K562 (cell line): ENCODE measurements around the gene STK11. TPM values are rescaled to one million over a fixed set of nuclear protein-coding genes. Genes with fewer than 3 reads are reported as not detected.

ENCODE experiments used
- CHD1 ChIP-seq: fragments of 200-600 bp; sonication (generic); IDR thresholded peaks from one replicate; pipeline ENCODE4 v1.6.1; 2012; ENCODE audit warnings: mild to moderate bottlenecking, moderate library complexity, low read length, inconsistent platforms
- FOS ChIP-seq: IDR thresholded peaks from 3 replicates; pipeline ENCODE4 v1.6.1; 2011; ENCODE audit not compliant: insufficient read length; ENCODE audit errors: extremely low read depth
- MNT ChIP-seq, 2 experiments: fragments of 450-650 bp; conservative IDR thresholded peaks; 2 replicates each; pipeline ENCODE4 v1.6.1; 2017; ENCODE audit warnings: mild to moderate bottlenecking in 2 of 2, moderate library complexity in 2 of 2
- PTBP1 ChIP-seq: fragments of 200-400 bp; formaldehyde crosslinking; IDR thresholded peaks from 2 replicates; pipeline ENCODE4 v1.6.1; 2017; ENCODE audit warnings: low read depth, low read length
- VEZF1 ChIP-seq: fragments of 200-800 bp; sonication (Bioruptor generic); IDR thresholded peaks from 2 replicates; pipeline ENCODE4 v1.6.1; 2017; ENCODE audit warnings: missing genetic modification characterization, missing compliant biosample characterization
- ZBTB9 ChIP-seq: fragments of 450-650 bp; formaldehyde crosslinking; IDR thresholded peaks from 2 replicates; pipeline ENCODE4 v1.4.0; 2020; ENCODE audit warnings: mild to moderate bottlenecking, moderate library complexity
- ZNF133 ChIP-seq: fragments of 250-450 bp; sonication (Bioruptor Pico); IDR thresholded peaks from 2 replicates; pipeline ENCODE4 v1.4.0; 2020; ENCODE audit warnings: mild to moderate bottlenecking
- ZNF3 ChIP-seq: fragments of 250-450 bp; sonication (Bioruptor Pico); IDR thresholded peaks from 2 replicates; pipeline ENCODE4 v1.5.0; 2021; ENCODE audit warnings: mild to moderate bottlenecking, moderate library complexity
- polyA plus RNA-seq, 8 experiments: library from polyadenylated mRNA; depleted of rRNA in 4 of 8; stranded (reverse) in 5 of 8; unstranded in 3 of 8; fragments of >200 nt; fragmentation: Nextera tagmentation in 2 of 8; fragmentation: Illumina TruSeq in 1 of 8; extraction: Ambion mirVana in 2 of 8; extraction: Trizol in 1 of 8; gene quantifications; 2 replicates each; pipeline versions ENCODE4 v1.2.1 to v1.2.3, GENCODE V29; 2011 to 2014; ENCODE audit warnings: inconsistent platforms in 1 of 8, missing spikeins in 1 of 8
- total RNA-seq, 7 experiments: library from RNA; depleted of rRNA in 6 of 7; stranded (reverse); fragments of >200 nt in 6 of 7; fragmentation: Illumina TruSeq in 2 of 7; extraction: Trizol in 2 of 7; gene quantifications; 2 replicates each; pipeline versions ENCODE4 v1.2.1 to v1.2.3, GENCODE V29; 2011 to 2021; ENCODE audit warnings: low replicate concordance in 1 of 7
- TF ChIP-seq, protein P1 (sequence below), 2 experiments: fragments of 450-650 bp; IDR thresholded peaks; 2 replicates each; pipeline ENCODE4 v1.6.1; 2016; ENCODE audit warnings: mild to moderate bottlenecking in 2 of 2, borderline replicate concordance in 1 of 2, low read depth in 1 of 2, moderate library complexity in 1 of 2
- TF ChIP-seq, protein P2 (sequence below): IDR thresholded peaks from 2 replicates; pipeline ENCODE4 v1.6.1; 2011; ENCODE audit warnings: borderline replicate concordance, low read depth, mild to moderate bottlenecking, moderate library complexity, low read length; ENCODE audit not compliant: insufficient read depth, poor library complexity, severe bottlenecking

Gene STK11
- total and polyA plus RNA-seq, 9 of the 15 experiments (the other 6 are each of a cell fraction or from before 2014, with no cell fraction given), result 0.15 to 96.5 (median 31.7) TPM

- TF ChIP-seq, protein P1, sequence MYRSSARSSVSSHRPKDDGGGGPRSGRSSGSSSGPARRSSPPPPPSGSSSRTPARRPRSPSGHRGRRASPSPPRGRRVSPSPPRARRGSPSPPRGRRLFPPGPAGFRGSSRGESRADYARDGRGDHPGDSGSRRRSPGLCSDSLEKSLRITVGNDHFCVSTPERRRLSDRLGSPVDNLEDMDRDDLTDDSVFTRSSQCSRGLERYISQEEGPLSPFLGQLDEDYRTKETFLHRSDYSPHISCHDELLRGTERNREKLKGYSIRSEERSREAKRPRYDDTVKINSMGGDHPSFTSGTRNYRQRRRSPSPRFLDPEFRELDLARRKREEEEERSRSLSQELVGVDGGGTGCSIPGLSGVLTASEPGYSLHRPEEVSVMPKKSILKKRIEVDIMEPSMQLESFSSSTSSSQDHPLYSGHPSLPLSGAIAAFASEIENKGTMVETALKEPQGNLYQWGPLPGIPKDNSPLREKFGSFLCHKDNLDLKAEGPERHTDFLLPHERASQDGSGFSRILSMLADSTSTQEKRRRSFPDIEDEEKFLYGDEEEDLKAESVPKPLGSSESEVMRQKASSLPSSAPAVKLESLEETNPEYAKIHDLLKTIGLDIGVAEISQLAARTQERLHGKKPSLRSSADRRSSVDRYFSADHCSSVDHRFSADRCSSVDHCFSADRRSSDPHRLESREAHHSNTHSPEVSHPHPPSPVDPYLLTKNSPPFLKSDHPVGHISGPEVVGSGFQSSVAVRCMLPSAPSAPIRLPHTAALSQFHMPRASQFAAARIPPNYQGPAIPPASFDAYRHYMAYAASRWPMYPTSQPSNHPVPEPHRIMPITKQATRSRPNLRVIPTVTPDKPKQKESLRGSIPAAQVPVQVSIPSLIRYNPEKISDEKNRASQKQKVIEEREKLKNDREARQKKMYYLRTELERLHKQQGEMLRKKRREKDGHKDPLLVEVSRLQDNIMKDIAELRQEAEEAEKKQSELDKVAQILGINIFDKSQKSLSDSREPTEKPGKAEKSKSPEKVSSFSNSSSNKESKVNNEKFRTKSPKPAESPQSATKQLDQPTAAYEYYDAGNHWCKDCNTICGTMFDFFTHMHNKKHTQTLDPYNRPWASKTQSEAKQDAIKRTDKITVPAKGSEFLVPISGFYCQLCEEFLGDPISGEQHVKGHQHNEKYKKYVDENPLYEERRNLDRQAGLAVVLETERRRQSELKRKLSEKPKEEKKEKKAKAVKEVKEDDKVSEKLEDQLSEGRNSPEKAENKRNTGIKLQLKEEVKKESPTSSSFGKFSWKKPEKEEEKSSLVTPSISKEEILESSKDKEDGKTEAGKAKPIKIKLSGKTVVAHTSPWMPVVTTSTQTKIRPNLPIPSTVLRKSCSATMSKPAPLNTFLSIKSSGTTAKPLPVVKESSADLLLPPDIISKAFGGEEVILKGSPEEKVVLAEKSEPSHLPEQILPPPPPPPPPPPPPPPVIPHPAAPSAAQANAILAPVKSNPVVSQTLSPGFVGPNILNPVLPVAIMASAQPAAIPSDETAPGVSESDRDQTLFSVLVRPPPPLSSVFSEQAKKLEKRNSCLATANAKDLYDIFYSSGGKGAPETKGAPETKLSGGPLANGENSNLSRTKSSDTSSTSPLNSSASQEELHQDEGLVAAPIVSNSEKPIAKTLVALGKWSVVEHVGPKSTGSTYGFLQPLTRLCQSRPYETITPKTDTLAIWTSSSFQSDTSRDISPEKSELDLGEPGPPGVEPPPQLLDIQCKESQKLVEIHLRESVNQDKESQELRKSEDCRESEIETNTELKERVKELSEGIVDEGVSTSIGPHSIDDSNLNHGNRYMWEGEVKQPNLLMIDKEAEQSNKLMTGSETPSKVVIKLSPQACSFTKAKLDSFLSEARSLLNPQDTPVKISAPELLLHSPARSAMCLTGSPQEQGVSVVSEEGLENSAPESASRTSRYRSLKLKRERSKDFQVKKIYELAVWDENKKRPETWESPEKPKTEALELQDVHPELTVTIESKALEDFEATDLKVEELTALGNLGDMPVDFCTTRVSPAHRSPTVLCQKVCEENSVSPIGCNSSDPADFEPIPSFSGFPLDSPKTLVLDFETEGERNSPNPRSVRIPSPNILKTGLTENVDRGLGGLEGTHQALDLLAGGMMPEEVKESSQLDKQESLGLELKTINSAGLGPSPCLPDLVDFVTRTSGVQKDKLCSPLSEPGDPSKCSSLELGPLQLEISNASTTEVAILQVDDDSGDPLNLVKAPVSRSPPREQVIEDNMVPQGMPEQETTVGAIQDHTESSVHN (IDR thresholded peaks at IDR 0.05; ENCODE audit: borderline replicate concordance in 1 of 2, low read depth in 1 of 2), result no peak
- peak; percentile 53 for TF ChIP-seq CHD1
- 0 out of 2 replicates have a peak, but pooled peaks have one; percentile 61 for TF ChIP-seq PTBP1
- no peak for TF ChIP-seq VEZF1
- TF ChIP-seq, protein P2, sequence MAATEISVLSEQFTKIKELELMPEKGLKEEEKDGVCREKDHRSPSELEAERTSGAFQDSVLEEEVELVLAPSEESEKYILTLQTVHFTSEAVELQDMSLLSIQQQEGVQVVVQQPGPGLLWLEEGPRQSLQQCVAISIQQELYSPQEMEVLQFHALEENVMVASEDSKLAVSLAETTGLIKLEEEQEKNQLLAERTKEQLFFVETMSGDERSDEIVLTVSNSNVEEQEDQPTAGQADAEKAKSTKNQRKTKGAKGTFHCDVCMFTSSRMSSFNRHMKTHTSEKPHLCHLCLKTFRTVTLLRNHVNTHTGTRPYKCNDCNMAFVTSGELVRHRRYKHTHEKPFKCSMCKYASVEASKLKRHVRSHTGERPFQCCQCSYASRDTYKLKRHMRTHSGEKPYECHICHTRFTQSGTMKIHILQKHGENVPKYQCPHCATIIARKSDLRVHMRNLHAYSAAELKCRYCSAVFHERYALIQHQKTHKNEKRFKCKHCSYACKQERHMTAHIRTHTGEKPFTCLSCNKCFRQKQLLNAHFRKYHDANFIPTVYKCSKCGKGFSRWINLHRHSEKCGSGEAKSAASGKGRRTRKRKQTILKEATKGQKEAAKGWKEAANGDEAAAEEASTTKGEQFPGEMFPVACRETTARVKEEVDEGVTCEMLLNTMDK, result no peak
- 0 out of 2 replicates have a peak, but pooled peaks have one; percentile 25 for TF ChIP-seq ZBTB9
- 0 out of 4 replicates have a peak, but pooled peaks of 1 of the 2 experiments have one; percentile 6 for TF ChIP-seq MNT (conservative IDR thresholded peaks at IDR 0.05)
- no peak for TF ChIP-seq ZNF133
- no peak for TF ChIP-seq ZNF3 (CRISPR knock-in tag)
- no peak for TF ChIP-seq FOS
These were observed 42.2 kb downstream of the STK11 start (continued) for GRCh38 chr19:1247748-1248138.
